ENCODE data around the gene UBA3.

UBA3 gene

GRCh38 chr3:69065318-69065964 lies 14.7 kb downstream of the UBA3 start:
- no peak for DNase-seq (ENCODE audit: low read depth in 2 of 2)

- DNase-seq (ENCODE audit: low read depth in 2 of 2), result no peak
These were observed 16.5 kb downstream of the UBA3 start for GRCh38 chr3:69063636-69064035.

- DNase-seq (ENCODE audit: low read depth in 2 of 2), result no peak
These were observed 20.5 kb downstream of the UBA3 start for GRCh38 chr3:69059688-69060087.

- DNase-seq (ENCODE audit: low read depth in 2 of 2), result no peak
These were observed 21.3 kb downstream of the UBA3 start for GRCh38 chr3:69058947-69059224.

GRCh38 chr3:69058180-69058946 lies 21.8 kb downstream of the UBA3 start:
- no peak for DNase-seq (ENCODE audit: low read depth in 2 of 2)

GRCh38 chr3:69052472-69052898 lies 27.7 kb downstream of the UBA3 start:
- DNase-seq (ENCODE audit: low read depth in 2 of 2), result no peak

GRCh38 chr3:69051756-69052471 lies 28.3 kb downstream of the UBA3 start, which contains the start of gene TMF1:
Gene TMF1, minus strand, starts transcription at chr3:69052333. Its CDS starts 247 bp downstream, at chr3:69052086.
- peak; percentile 90 to 96 for DNase-seq (ENCODE audit: low read depth in 2 of 2)

- DNase-seq (ENCODE audit: low read depth in 2 of 2), result no peak
These were observed 31.2 kb downstream of the UBA3 start for GRCh38 chr3:69048990-69049389.

- DNase-seq (ENCODE audit: low read depth in 2 of 2), result no peak
These were observed 35.6 kb downstream of the UBA3 start for GRCh38 chr3:69044608-69045007.

- no peak for DNase-seq (ENCODE audit: low read depth in 2 of 2)
These were observed 46.7 kb downstream of the UBA3 start for GRCh38 chr3:69033470-69033869.

GRCh38 chr3:69032737-69033136 lies 47.4 kb downstream of the UBA3 start:
- no peak for DNase-seq (ENCODE audit: low read depth in 2 of 2)

- DNase-seq (ENCODE audit: low read depth in 2 of 2), result no peak
These were observed 48.0 kb downstream of the UBA3 start for GRCh38 chr3:69032142-69032541.

GRCh38 chr3:69031635-69032034 lies 48.5 kb downstream of the UBA3 start:
- no peak for DNase-seq (ENCODE audit: low read depth in 2 of 2)

- no peak for DNase-seq (ENCODE audit: low read depth in 2 of 2)
These were observed 59.3 kb downstream of the UBA3 start for GRCh38 chr3:69020857-69021256.

- no peak for DNase-seq (ENCODE audit: low read depth in 2 of 2)
These were observed 59.7 kb downstream of the UBA3 start for GRCh38 chr3:69020424-69020823.

GRCh38 chr3:69016901-69017300 lies 63.3 kb downstream of the UBA3 start:
- DNase-seq (ENCODE audit: low read depth in 2 of 2), result no peak

- DNase-seq (ENCODE audit: low read depth in 2 of 2), result no peak
These were observed 64.1 kb downstream of the UBA3 start for GRCh38 chr3:69016102-69016501.

- no peak for DNase-seq (ENCODE audit: low read depth in 2 of 2)
These were observed 66.1 kb downstream of the UBA3 start for GRCh38 chr3:69014022-69014580.

- peak; percentile 53 to 58 for DNase-seq (ENCODE audit: low read depth in 2 of 2)
These were observed 66.7 kb downstream of the UBA3 start, which contains the start of gene EOGT for GRCh38 chr3:69013253-69014021. Gene EOGT, minus strand, starts transcription at chr3:69013684. Its CDS starts 3,838 bp downstream, at chr3:69009846.

- DNase-seq (ENCODE audit: low read depth in 2 of 2), result peak in 1 of 2 donors; percentile 4
These were observed 67.3 kb downstream of the UBA3 start for GRCh38 chr3:69012800-69013252.

- DNase-seq (ENCODE audit: low read depth in 2 of 2), result no peak
These were observed 67.9 kb downstream of the UBA3 start for GRCh38 chr3:69012100-69012799.
